ENCODE data around the gene GNAT3.

GNAT3 gene

DNA sequence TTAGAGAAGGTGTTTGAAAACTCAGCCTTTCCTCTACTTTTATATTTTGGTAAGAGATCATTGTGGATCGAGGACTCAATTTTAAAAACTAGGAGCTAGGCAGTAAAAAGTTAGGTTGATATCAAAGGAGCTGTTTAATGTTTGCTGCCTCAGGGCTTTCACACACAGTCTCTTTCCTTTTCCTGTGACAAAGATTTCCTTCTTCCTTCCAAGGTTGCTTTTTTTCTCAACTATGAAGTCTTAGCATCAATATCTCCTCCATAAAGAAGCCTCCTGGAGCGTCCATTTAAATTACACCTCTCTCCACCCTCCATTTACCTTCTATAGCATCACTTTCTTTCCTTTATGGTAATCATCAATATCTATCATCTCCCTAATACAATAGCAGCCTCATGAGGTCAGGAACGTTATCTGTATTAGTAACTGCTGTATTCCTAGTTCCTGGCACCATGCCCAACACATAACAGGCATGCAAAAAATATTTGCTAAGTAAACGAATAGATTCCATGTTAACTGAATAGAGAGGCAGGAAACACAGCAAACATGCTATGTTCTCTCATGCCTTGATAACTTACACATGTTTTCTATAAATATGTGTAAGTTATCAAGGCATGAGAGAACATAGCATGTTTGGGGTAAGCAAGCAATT, 48.5 kb downstream of the GNAT3 start:
- DNase-seq (ENCODE audit: low read depth): peak; percentile 37

- no peak for DNase-seq (ENCODE audit: low read depth)
Observed at GRCh38 chr7:80460857-80461256, 51.0 kb downstream of the GNAT3 start.

- DNase-seq (ENCODE audit: low read depth): no peak
Observed at GRCh38 chr7:80459776-80460510, 51.9 kb downstream of the GNAT3 start.

DNA sequence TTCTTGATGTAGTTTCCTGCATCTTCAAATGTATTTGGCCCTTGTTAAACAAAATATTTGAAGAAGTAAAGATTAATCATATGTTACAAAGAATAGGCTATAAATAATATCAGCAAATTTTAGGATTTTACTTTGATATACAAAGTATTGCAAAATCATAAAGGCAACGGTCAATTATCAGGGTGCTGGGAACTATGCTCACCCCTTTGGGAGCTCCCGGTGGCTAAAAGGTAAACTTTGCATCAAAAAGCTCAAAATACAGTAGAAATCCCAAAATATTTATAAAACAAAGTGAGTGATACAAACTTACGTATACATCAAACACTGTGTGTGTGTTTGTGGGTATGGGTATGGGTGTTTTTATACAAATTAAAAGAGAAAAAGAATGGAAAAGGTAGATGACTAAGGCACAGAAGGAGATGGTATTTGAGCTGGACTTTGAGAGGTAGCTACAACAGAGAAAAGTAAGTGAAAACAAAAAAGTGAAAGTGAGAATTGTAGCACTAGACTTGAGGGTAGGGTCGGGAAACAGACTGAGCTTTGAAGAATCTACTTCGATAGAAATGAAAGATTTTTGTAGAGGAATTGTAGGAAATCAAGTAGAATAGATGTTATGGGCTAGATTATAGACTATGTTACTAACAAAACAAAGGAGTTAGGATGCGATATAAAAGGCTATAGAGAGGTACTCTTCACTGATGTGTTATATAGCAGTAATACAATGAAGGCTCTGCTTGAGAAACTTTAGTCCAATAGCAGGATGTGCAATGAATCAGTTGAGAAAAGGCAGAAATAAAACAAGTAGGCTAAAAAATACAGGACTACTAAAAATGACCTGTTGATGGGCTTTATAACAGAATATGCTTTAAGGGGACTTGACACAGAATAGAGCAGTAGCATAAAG, 52.8 kb downstream of the GNAT3 start:
- no peak for DNase-seq (ENCODE audit: low read depth)

DNA sequence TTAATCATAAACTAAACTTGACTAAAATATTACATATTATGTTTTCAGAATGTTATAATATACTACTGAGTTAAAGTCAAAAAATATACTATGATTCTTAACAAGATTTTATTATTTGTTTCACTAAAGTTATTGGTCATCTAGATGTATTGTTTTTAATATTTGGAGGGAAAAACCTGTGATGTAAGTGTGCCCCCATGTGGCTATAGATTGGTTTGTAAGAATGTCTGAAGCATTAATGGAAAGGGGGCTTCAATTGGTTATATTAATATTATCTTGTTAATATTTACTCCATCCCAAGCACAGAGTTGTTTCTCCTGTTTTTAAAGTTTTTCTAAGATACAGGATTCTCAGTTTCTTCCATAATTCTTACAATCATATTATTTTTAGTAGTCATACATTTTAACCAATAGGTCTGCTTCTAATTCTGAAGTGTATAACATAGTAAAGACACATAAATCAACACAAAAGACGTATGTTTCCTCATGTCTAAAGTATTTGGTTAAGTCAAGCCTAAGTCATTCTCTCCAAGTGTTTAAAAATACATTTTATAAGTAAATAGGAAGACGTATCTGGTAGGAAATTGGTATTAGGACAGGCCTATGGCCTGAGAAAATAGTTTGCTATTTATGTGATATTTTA, 58.0 kb downstream of the GNAT3 start:
- peak; percentile 39 for DNase-seq (ENCODE audit: low read depth)

DNA sequence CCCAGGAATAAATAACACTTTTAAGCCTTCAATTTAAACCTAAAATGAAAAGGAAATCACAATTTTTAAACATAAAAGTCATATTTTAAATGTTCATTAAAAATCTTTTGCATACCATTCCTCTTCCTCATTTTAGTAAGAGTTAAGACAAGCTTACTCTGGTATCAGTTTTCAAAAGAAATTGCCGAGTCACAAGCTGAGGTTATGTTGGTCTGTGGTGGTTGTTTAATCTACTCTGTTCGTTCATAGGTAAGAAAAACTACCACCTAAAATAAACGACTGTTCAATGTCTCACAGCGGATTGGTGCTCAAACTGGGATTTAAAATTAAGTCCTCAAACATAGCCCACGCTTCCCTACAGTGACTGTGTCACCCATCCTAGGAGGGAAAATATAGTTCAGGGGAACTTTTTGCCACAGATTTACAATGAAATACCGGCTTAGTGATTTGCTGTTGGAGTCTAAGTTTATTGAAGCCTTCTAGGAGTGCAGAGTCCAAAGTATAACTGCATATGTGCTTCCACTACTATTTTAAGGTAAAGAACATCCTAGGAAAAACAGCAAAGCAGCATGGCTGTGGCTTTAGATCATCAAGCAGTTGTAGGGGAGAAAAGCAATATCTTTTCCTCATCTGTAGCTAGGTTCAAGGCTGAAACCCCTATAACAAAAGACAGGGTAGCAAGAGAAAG, 61.1 kb downstream of the GNAT3 start:
- DNase-seq (ENCODE audit: low read depth): peak; percentile 81

DNA sequence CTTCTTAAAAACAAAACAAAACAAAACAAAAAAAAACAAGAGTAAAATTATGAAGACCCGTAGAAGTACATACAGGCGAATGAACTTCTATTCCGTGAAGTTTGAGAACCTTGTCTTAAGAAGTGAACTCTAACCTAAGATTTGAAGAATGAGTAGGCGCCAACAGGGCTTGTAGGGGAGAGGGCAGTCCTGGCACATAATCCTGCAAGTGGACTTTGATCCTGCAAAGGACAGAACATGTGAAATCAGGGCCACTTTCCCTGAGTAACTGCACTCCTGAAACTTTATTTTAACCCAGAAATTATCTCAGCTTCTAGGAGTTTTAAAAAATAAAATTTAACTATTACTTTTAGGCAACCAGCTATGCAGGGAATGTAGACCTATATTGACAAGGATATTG, 62.0 kb downstream of the GNAT3 start:
- DNase-seq (ENCODE audit: low read depth): no peak

GRCh38 chr7:80445351-80445750, 66.5 kb downstream of the GNAT3 start:
- peak; percentile 30 for DNase-seq (ENCODE audit: low read depth)

DNA sequence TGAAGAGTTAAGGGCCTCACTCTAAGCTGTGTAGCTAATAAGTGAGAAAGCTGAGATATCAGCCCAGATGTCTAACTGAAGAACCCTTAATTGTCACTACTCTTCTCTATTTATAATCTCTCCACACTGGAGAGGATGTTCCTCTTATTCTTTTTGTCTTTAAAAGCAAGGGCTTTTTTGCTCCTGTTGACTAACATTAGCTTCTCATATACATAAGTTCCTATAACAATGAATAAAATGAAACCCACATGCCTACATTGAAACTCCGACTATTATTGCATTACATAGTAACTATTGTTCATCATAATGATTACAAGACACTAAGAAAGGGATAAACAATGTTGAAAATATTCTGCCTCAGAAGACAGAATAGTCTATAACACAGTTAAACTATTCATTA, 67.1 kb downstream of the GNAT3 start:
- no peak for DNase-seq (ENCODE audit: low read depth)

- peak; percentile 92 for DNase-seq (ENCODE audit: low read depth)
Observed at GRCh38 chr7:80443325-80443724, 68.5 kb downstream of the GNAT3 start.

GRCh38 chr7:80440883-80441282, 71.0 kb downstream of the GNAT3 start:
- peak; percentile 52 for DNase-seq (ENCODE audit: low read depth)

DNA sequence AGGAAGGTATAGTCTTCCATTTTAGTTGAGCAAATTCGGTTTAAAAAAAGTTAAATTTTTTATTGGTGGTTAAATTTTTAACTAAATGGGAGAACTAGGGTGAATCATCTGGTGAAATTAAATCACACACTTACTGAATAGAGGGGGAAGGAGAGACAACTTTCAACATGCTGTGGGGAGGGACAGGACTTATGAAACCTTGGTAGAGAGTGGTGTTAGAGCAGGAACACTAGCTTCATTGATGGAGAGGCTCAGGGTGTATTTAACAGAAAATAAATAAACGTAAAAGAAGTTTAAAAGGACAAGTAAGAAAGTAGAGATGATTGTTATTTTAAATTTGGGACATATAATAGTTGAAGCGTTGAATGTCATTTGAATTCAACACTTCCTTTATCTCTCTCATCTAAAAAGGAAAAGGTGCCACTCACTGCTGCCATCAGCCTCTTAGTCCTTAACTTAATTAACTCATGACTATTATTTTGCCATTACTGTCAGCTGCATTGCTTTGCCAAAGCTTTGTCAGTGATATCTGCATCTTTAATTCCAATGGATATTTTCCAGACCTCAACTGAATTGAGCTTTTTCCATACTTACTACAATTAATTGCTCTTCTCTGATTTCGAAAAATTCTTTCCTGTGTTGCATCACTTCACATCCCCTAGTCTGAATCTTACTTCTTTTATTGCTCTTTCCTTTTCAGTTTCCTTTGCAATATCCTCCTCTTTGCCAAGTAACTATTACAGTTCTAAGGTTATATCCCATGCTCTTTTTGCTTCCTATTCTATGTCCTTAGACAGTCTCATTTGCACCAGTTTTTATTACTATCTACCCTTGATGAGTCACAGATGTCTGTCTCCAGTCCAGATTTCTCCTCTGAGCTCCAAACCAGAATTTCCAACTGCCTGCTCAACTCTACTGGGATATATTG, 71.7 kb downstream of the GNAT3 start:
- DNase-seq (ENCODE audit: low read depth): peak; percentile 87

- DNase-seq (ENCODE audit: low read depth): no peak
Observed at GRCh38 chr7:80435521-80435920, 76.3 kb downstream of the GNAT3 start.

DNA sequence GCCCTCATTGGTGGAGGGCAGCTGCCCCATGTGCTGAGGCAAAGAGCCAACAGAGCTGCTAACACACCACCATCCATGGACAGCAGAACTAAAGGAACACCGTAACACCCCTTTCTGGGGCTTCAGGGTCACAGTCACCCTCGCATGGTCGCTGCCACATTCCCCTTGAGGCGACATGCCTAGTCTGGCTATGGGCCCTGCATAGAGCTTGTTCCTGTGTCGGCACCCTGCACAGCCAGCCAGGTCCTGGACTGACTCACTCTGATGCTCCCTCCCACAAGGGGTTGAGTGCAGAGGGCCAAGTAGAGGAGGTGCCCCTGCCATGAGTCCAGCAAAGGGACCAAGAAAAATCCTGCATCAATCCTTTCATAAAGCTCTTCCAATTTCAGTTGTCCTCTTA, 77.8 kb downstream of the GNAT3 start:
- DNase-seq (ENCODE audit: low read depth): no peak

- DNase-seq (ENCODE audit: low read depth): no peak
Observed at GRCh38 chr7:80432166-80432565, 79.7 kb downstream of the GNAT3 start.

DNA sequence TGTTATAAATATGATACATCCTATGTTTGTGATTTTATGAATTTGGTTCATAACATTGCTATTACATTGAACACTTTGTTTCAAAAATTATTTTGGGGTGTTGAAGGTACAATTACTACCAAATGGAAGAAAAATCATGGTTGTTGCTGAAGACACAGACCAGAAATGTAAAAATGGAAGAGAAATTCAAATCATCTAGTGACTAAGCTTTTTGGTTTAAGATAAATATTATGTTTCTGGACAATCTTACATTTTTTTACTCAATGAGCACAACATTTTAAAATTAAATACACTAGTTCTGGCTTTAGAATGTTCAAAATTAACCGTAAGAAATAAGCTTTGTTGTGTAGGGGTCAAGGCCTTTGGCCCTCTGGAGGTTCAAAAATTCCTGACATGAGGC, 82.7 kb downstream of the GNAT3 start:
- DNase-seq (ENCODE audit: low read depth): no peak

GRCh38 chr7:80428161-80429054, 83.5 kb downstream of the GNAT3 start:
- peak; percentile 78 for DNase-seq (ENCODE audit: low read depth)

GRCh38 chr7:80427218-80427617, 84.6 kb downstream of the GNAT3 start:
- no peak for DNase-seq (ENCODE audit: low read depth)

DNA sequence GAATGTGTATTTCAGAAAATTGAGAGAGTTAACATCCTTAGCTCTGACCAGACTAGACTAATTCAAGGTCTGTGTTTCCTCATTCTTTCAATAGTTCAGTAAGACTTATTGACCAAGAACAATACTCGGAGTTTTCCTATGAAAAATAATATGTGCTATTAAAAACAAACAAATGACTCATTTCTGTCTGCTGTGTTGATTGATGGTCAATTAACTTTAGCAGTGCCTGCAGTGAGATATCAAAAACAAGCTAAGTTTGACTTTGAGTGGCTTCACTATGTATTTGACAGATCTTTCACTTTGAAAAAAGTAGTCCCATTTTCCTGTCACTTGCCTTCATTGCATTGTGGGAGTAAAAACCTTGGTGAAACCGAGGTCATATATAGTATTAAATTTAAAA, 91.0 kb downstream of the GNAT3 start:
- no peak for DNase-seq (ENCODE audit: low read depth)

Measured in amniotic epithelial cell (primary cell).